ENCODE measurements around the gene CEMIP.

Gene CEMIP

DNA sequence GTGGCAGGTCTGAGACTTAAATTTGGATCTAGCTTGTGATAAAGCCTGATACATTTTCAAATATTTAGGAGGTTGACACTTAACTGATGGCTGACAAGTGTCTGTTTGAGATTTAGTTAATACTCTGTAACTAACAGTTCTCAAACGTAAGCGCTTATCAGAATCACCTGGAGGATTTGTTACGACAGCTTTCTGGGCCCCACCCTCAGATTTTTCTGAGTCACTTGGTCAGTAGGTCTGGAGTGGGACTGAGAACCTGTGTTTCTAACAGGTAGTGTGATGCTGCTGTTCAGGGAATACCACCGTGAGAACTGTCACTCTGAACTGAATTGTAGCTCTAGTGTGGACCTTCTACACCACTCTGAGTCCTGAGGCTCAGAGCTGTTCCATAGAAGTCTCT is 85.5 kb downstream of the CEMIP start:
- TF ChIP-seq, protein P1, sequence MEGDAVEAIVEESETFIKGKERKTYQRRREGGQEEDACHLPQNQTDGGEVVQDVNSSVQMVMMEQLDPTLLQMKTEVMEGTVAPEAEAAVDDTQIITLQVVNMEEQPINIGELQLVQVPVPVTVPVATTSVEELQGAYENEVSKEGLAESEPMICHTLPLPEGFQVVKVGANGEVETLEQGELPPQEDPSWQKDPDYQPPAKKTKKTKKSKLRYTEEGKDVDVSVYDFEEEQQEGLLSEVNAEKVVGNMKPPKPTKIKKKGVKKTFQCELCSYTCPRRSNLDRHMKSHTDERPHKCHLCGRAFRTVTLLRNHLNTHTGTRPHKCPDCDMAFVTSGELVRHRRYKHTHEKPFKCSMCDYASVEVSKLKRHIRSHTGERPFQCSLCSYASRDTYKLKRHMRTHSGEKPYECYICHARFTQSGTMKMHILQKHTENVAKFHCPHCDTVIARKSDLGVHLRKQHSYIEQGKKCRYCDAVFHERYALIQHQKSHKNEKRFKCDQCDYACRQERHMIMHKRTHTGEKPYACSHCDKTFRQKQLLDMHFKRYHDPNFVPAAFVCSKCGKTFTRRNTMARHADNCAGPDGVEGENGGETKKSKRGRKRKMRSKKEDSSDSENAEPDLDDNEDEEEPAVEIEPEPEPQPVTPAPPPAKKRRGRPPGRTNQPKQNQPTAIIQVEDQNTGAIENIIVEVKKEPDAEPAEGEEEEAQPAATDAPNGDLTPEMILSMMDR (IDR thresholded peaks at IDR 0.05; ENCODE audit: low read depth, low read length, missing control alignments), result no peak
- no peak for DNase-seq (ENCODE audit: extremely low read depth, low read depth)
- H3K4me3 ChIP-seq (replicated peaks; ENCODE audit: low read depth, low read length), result no peak overlapping the region

DNA sequence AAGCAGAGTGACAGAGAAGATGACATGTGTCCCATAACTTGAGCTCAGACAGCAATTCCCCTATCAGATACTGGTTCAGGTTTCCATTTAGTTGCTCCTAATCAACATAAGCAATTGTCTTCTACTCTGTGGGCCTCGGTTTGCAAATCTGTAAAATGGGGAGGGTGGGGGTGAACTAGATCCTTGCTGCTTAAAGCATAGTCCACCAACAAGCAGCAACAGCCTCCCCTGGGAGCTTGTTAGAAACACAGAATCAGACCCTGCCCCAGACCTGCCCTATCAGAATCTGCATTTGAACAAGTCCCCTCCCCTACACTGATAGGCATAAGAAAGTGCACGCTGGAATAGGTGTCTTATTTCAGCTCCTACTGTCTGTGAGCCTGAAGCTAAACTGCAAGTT is 87.8 kb downstream of the CEMIP start:
- no peak for DNase-seq (ENCODE audit: extremely low read depth, low read depth)
- TF ChIP-seq, protein P1 (IDR thresholded peaks at IDR 0.05; ENCODE audit: low read depth, low read length, missing control alignments), result no peak
- H3K4me3 ChIP-seq (replicated peaks; ENCODE audit: low read depth, low read length), result no peak overlapping the region

DNA sequence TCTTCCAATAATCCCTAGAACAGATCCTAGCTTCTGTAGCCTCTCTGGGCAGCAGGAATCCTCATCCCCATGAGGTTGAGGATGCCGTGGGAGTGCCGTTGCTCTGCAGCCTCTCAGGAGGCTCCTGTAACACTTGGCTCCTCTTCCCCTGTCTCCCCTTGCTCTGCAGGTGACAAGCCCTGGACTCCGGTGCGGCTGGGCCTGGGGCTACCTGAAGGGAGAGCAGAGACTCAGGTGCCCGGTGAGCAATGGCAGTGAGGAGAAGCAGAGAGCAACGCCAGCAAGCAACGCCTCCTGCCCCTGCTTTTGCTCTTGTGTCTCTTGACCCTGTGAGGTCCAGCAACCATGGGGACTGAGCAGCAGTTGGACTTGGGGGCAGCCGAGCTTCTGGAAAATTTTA is 91.2 kb downstream of the CEMIP start:
- TF ChIP-seq, protein P1 (IDR thresholded peaks at IDR 0.05; ENCODE audit: low read depth, low read length, missing control alignments), result no peak
- no peak for DNase-seq (ENCODE audit: extremely low read depth, low read depth)
- no peak overlapping the region for H3K4me3 ChIP-seq (replicated peaks; ENCODE audit: low read depth, low read length)

DNA sequence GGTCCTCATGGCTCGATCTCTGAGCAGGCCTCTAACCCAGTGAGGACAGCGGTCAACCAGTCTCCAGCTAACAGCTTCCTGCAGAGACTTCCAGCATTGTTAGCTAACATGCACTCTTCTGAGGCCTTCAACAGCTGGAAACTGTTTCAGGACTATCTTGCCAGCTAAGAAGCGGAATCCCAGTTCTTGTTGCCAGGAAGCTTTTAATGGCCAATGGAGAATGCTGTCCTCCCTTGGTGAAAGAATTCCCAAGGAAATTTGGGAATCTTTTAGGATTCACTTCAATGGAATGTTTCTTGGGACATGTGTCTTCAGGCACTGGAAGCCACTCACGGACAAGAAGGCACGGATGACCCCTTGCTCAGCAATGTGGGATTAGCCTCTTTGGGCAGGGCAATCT is 91.7 kb downstream of the CEMIP start:
- TF ChIP-seq, protein P1 (IDR thresholded peaks at IDR 0.05; ENCODE audit: low read depth, low read length, missing control alignments), result no peak
- DNase-seq (ENCODE audit: extremely low read depth, low read depth), result peak; percentile 24
- H3K4me3 ChIP-seq (replicated peaks; ENCODE audit: low read depth, low read length), result no peak overlapping the region

DNA sequence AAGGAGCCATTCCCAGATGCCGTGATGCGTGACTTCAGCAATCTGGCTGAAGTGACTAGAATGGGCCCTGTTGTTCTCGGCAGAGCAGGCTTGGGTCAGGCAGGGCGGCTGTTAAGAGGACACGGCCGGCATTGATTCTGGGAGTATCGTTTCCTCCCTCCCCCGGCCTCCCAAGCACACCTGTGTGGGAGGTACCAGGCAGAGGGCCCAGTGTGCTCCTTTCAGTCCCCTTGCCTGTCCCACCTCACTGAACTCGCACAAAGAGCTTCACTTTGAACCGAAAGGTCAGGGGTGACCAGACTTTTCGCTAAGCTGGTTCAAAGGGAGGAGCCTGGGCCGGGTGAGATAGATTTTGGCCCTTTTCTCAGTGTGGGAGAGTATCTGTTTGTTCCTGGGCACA is 92.7 kb downstream of the CEMIP start:
- no peak for DNase-seq (ENCODE audit: extremely low read depth, low read depth)
- H3K4me3 ChIP-seq (replicated peaks; ENCODE audit: low read depth, low read length), result no peak overlapping the region
- TF ChIP-seq, protein P1 (IDR thresholded peaks at IDR 0.05; ENCODE audit: low read depth, low read length, missing control alignments), result no peak

DNA sequence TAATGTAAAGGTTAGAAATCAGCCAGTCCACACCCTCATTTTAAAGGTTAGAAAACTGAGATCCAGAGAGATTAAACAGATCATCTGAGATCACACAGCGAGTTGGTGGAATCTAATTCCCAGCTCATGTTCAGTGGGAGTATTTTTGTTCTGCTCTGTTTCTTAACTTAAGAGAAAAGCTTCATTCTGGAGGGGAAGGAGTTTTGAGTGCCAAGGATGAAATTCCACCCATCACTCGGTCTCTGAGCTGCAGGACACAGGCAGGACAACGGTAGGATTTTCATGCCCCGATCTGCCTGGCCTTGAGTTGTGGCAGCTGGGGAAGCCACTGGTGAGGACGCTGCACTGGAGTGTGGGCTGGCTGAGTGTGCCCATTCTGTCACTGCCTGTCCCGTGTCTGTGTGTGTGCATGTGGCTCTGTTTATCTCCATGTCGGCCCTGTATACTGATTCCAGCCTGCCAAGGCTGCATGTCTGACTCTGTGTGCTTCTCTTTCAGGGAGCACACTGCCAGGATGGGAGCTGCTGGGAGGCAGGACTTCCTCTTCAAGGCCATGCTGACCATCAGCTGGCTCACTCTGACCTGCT is 94.3 kb downstream of the CEMIP start:
- TF ChIP-seq, protein P1 (IDR thresholded peaks at IDR 0.05; ENCODE audit: low read depth, low read length, missing control alignments), result no peak
- no peak for DNase-seq (ENCODE audit: extremely low read depth, low read depth)
- H3K4me3 ChIP-seq (replicated peaks; ENCODE audit: low read depth, low read length), result no peak overlapping the region
